ENCODE data around the gene MRPL34.

The MRPL34 gene

GRCh38 chr19:17351815-17352435 is 46.3 kb downstream of the MRPL34 start:
- Histone ChIP-seq H3K4me1 (ENCODE audit: low read length) (peaks cover 7% of the 10 kb centered on the region), H3K27ac (ENCODE audit: low read length) (no peak overlapping the region), H3K27me3 (ENCODE audit: low read depth, low read length) (peaks cover 8% of the 10 kb centered on the region; the same call in 1 of the 2 replicates), H2AFZ (ENCODE audit: low read depth, low read length) (no peak overlapping the region), H3K4me3 (ENCODE audit: low read length) (no peak overlapping the region), H3K79me2 (ENCODE audit: low read length) (no peaks in the 10 kb centered on the region), H3K36me3 (replicated peaks; ENCODE audit: low read depth, low read length) (no peaks in the 10 kb centered on the region), H3K9me3 (ENCODE audit: insufficient read depth, low read length) (no peaks in the 10 kb centered on the region), H3K9ac (ENCODE audit: low read length) (no peak overlapping the region), H3K4me2 (ENCODE audit: low read length) (no peak overlapping the region), H4K20me1 (ENCODE audit: insufficient read depth, low read length) (no peaks in the 10 kb centered on the region)
- TF ChIP-seq EZH2phosphoT487 (IDR thresholded peaks at IDR 0.05; ENCODE audit: low read depth): no peak
- TF ChIP-seq CTCF (IDR thresholded peaks at IDR 0.05; ENCODE audit: low read depth, low read length): no peak

GRCh38 chr19:17352608-17353280 is 47.1 kb downstream of the MRPL34 start:
- H3K9ac ChIP-seq (ENCODE audit: low read length): no peak overlapping the region
- H3K27me3 ChIP-seq (ENCODE audit: low read depth, low read length): peaks cover 8% of the 10 kb centered on the region; the same call in 1 of the 2 replicates
- no peak overlapping the region for H3K27ac ChIP-seq (ENCODE audit: low read length)
- H4K20me1 ChIP-seq (ENCODE audit: insufficient read depth, low read length): no peaks in the 10 kb centered on the region
- no peak overlapping the region for H3K4me3 ChIP-seq (ENCODE audit: low read length)
- H2AFZ ChIP-seq (ENCODE audit: low read depth, low read length): no peak overlapping the region
- no peaks in the 10 kb centered on the region for H3K36me3 ChIP-seq (replicated peaks; ENCODE audit: low read depth, low read length)
- TF ChIP-seq CTCF (IDR thresholded peaks at IDR 0.05; ENCODE audit: low read depth, low read length) (no peak), EZH2phosphoT487 (IDR thresholded peaks at IDR 0.05; ENCODE audit: low read depth) (no peak)
- no peak overlapping the region for H3K4me2 ChIP-seq (ENCODE audit: low read length)
- no peaks in the 10 kb centered on the region for H3K79me2 ChIP-seq (ENCODE audit: low read length)
- no peaks in the 10 kb centered on the region for H3K9me3 ChIP-seq (ENCODE audit: insufficient read depth, low read length)
- no peaks in the 10 kb centered on the region for H3K4me1 ChIP-seq (ENCODE audit: low read length)

- H3K9me3 ChIP-seq (ENCODE audit: insufficient read depth, low read length): no peaks in the 10 kb centered on the region
- H3K79me2 ChIP-seq (ENCODE audit: low read length): no peaks in the 10 kb centered on the region
Observed at GRCh38 chr19:17353386-17353785, 47.7 kb downstream of the MRPL34 start.

More at GRCh38 chr19:17353386-17353785, 47.7 kb downstream of the MRPL34 start:
- H2AFZ ChIP-seq (ENCODE audit: low read depth, low read length): no peak overlapping the region
- no peaks in the 10 kb centered on the region for H3K36me3 ChIP-seq (replicated peaks; ENCODE audit: low read depth, low read length)
- peaks cover 8% of the 10 kb centered on the region; the same call in 1 of the 2 replicates for H3K27me3 ChIP-seq (ENCODE audit: low read depth, low read length)
- TF ChIP-seq EZH2phosphoT487 (IDR thresholded peaks at IDR 0.05; ENCODE audit: low read depth): no peak
- no peak for TF ChIP-seq CTCF (IDR thresholded peaks at IDR 0.05; ENCODE audit: low read depth, low read length)
- H3K4me1 ChIP-seq (ENCODE audit: low read length): no peaks in the 10 kb centered on the region
- H3K9ac ChIP-seq (ENCODE audit: low read length): no peak overlapping the region
- no peaks in the 10 kb centered on the region for H4K20me1 ChIP-seq (ENCODE audit: insufficient read depth, low read length)
- no peak overlapping the region for H3K4me3 ChIP-seq (ENCODE audit: low read length)
- no peak overlapping the region for H3K27ac ChIP-seq (ENCODE audit: low read length)
- H3K4me2 ChIP-seq (ENCODE audit: low read length): no peak overlapping the region
